PC-3 (cell line): Measurements from ENCODE around the gene LMBR1. TPM values are rescaled to one million over a fixed set of nuclear protein-coding genes. Genes with fewer than 3 reads are reported as not detected.

Experiments used
- ATAC-seq: fragments of 200-7000 bp; cut with Tn5 transposase; 2 replicates; pipeline ENCODE4 v1.9.1; 2020; ENCODE audit warnings: mild to moderate bottlenecking, moderate library complexity
- BruUV-seq: library from RNA; stranded (reverse); fragments of 400-500 nt; replicated peaks from 2 replicates; lab custom pipeline; 2021; lab: Mats Ljungman, UMichigan
- CTCF ChIA-PET: fragments of 300-600 bp; sonication (Branson Sonifier 250); formaldehyde crosslinking; loops from one replicate; lab custom pipeline; 2022; ENCODE audit warnings: antibody characterized with exemption; lab: Charles Lee
- POLR2A ChIA-PET: fragments of 300-600 bp; sonication (Branson Sonifier 250); formaldehyde crosslinking; loops from one replicate; lab custom pipeline; 2022; ENCODE audit warnings: antibody characterized with exemption; ENCODE audit not compliant: unreplicated experiment; lab: Charles Lee
- DNase-seq: peaks from one replicate; pipeline ENCODE4 v3.0.0-alpha.2; 2015
- H2AFZ ChIP-seq: fragments of 300-600 bp; sonication (generic); 2 replicates; pipeline ENCODE4 v1.6.0; 2016; ENCODE audit warnings: antibody characterized with exemption, low read length
- H3F3A ChIP-seq: fragments of 300-600 bp; sonication (generic); one replicate; pipeline ENCODE4 v1.6.0; 2017; ENCODE audit warnings: antibody characterized with exemption, low read length, control low read depth, mild to moderate bottlenecking; ENCODE audit not compliant: unreplicated experiment
- H3K27ac ChIP-seq: fragments of 300-600 bp; sonication (generic); 2 replicates; pipeline ENCODE4 v1.5.1; 2016; ENCODE audit warnings: mild to moderate bottlenecking, low read length
- H3K27me3 ChIP-seq: fragments of 300-600 bp; sonication (generic); 2 replicates; pipeline ENCODE4 v1.6.1; 2016; ENCODE audit warnings: low read length, mixed read lengths
- H3K36me3 ChIP-seq: fragments of 300-600 bp; sonication (generic); 2 replicates; pipeline ENCODE4 v1.6.1; 2016; ENCODE audit warnings: low read depth, mixed run types, low read length, mixed read lengths
- H3K4me1 ChIP-seq: fragments of 300-600 bp; sonication (generic); 2 replicates; pipeline ENCODE4 v1.5.1; 2016; ENCODE audit warnings: low read length; ENCODE audit not compliant: insufficient read depth
- H3K4me2 ChIP-seq: fragments of 300-600 bp; sonication (generic); 2 replicates; pipeline ENCODE4 v1.6.0; 2016; ENCODE audit warnings: low read length
- H3K4me3 ChIP-seq: fragments of 300-600 bp; sonication (generic); 2 replicates; pipeline ENCODE4 v1.5.1; 2016; ENCODE audit warnings: mild to moderate bottlenecking, low read length, mixed read lengths
- H3K79me2 ChIP-seq: fragments of 300-600 bp; sonication (generic); 2 replicates; pipeline ENCODE4 v1.6.1; 2017; ENCODE audit warnings: low read length, mixed read lengths
- H3K9ac ChIP-seq: fragments of 300-600 bp; sonication (generic); 2 replicates; pipeline ENCODE4 v1.6.0; 2016; ENCODE audit warnings: mild to moderate bottlenecking, low read length
- H3K9me2 ChIP-seq: fragments of 300-600 bp; sonication (generic); replicated peaks from 2 replicates; pipeline ENCODE4 v1.6.1; 2016; ENCODE audit warnings: mixed run types, low read length, mixed read lengths
- H3K9me3 ChIP-seq: fragments of 300-600 bp; sonication (generic); 2 replicates; pipeline ENCODE4 v1.6.1; 2016; ENCODE audit warnings: low read length, mixed read lengths
- H4K20me1 ChIP-seq: fragments of 300-600 bp; sonication (generic); 2 replicates; pipeline ENCODE4 v1.6.1; 2016; ENCODE audit warnings: low read length, mixed read lengths
- CTCF ChIP-seq: fragments of 300-600 bp; sonication (generic); conservative IDR thresholded peaks from 2 replicates; pipeline ENCODE4 v1.5.1; 2017; ENCODE audit warnings: antibody characterized with exemption, low read depth, mild to moderate bottlenecking, low read length
- EZH2 ChIP-seq: fragments of 300-600 bp; sonication (generic); IDR thresholded peaks from one replicate; pipeline ENCODE4 v1.6.1; 2017; ENCODE audit warnings: antibody characterized with exemption, mild to moderate bottlenecking, low read length; ENCODE audit not compliant: unreplicated experiment
- EZH2phosphoT487 ChIP-seq: fragments of 300-600 bp; sonication (generic); IDR thresholded peaks from 2 replicates; pipeline ENCODE4 v1.6.1; 2018; ENCODE audit warnings: mild to moderate bottlenecking, antibody characterized with exemption, low read length, borderline replicate concordance
- intact Hi-C: fragments of 100-400 bp; cut with micrococcal nuclease; formaldehyde crosslinking; loops from 2 replicates; pipeline ENCODE4 v1.9.0; 2023
- total RNA-seq: library from RNA; depleted of rRNA; stranded (reverse); fragments of >200 nt; gene quantifications from 2 replicates; pipeline ENCODE4 v1.2.3, GENCODE V29; 2014

The LMBR1 gene
- total RNA-seq, 1 experiment from 2014 or later: 61.7 TPM

GRCh38 chr7:156668130-156668741 lies 224.7 kb downstream of the LMBR1 start:
- Histone ChIP-seq H3K4me2 (no peak overlapping the region), H3K79me2 (no peaks in the 10 kb centered on the region), H3K36me3 (no peaks in the 10 kb centered on the region), H3K9me2 (no peaks in the 10 kb centered on the region), H3K27ac (peak overlapping the region; percentile 39), H3F3A (no peaks in the 10 kb centered on the region), H3K9me3 (no peaks in the 10 kb centered on the region), H3K4me1 (peaks cover 9% of the 10 kb centered on the region), H3K9ac (no peak overlapping the region; the same call in 1 of the 2 replicates), H3K27me3 (no peaks in the 10 kb centered on the region), H3K4me3 (no peak overlapping the region), H2AFZ (no peak overlapping the region), H4K20me1 (no peaks in the 10 kb centered on the region)
- TF ChIP-seq EZH2 (no peak), CTCF (no peak)
- no TSS peak for BruUV-seq
- intact Hi-C loops: no loop called here
- DNase-seq: peak; percentile 50
- ChIA-PET POLR2A (no interaction called here), CTCF (no interaction called here)
- peak; percentile 91 for ATAC-seq

GRCh38 chr7:156667110-156667426 lies 225.9 kb downstream of the LMBR1 start:
- Histone ChIP-seq H3K9me3 (no peaks in the 10 kb centered on the region), H4K20me1 (no peaks in the 10 kb centered on the region), H3K4me3 (no peak overlapping the region), H3K36me3 (no peaks in the 10 kb centered on the region), H3F3A (no peaks in the 10 kb centered on the region), H2AFZ (no peak overlapping the region), H3K27me3 (no peaks in the 10 kb centered on the region), H3K9ac (no peak overlapping the region), H3K9me2 (no peaks in the 10 kb centered on the region), H3K27ac (no peak overlapping the region), H3K79me2 (no peaks in the 10 kb centered on the region), H3K4me1 (peaks cover 9% of the 10 kb centered on the region), H3K4me2 (no peak overlapping the region)
- no peak for DNase-seq
- TF ChIP-seq CTCF: no peak
- no peak for TF ChIP-seq EZH2phosphoT487
- no peak for TF ChIP-seq EZH2
- ATAC-seq: no peak
- CTCF ChIA-PET: no interaction called here
- POLR2A ChIA-PET: no interaction called here
- BruUV-seq: no TSS peak
- intact Hi-C loops: no loop called here

GRCh38 chr7:156666368-156667109 lies 226.4 kb downstream of the LMBR1 start:
- ATAC-seq: no peak
- Histone ChIP-seq H3K36me3 (no peaks in the 10 kb centered on the region), H3K4me2 (no peak overlapping the region), H3K27me3 (no peaks in the 10 kb centered on the region), H3K4me3 (no peak overlapping the region), H3K27ac (no peak overlapping the region), H3F3A (no peaks in the 10 kb centered on the region), H4K20me1 (no peaks in the 10 kb centered on the region), H3K9me3 (no peaks in the 10 kb centered on the region), H3K79me2 (no peaks in the 10 kb centered on the region), H2AFZ (no peak overlapping the region), H3K9ac (no peak overlapping the region), H3K4me1 (peaks cover 9% of the 10 kb centered on the region), H3K9me2 (no peaks in the 10 kb centered on the region)
- TF ChIP-seq EZH2phosphoT487: no peak
- intact Hi-C loops: no loop called here
- CTCF ChIA-PET: interaction anchor here (0.5 kb wide), 1 partner anchor 97 kb away, joined by 4 read pairs; no protein-coding TSS in a partner anchor
- BruUV-seq: no TSS peak
- no peak for DNase-seq
- POLR2A ChIA-PET: no interaction called here
